GM18867 (cell line): ENCODE results near the gene CNNM3.
"Not testable (repeated sequence)": the region's sequence is repeated elsewhere in the genome, so short reads cannot be mapped to it uniquely, and the experiment has no call there.

Experiments used
- ATAC-seq: cut with Tn5 transposase; IDR thresholded peaks from one replicate; pipeline ENCODE4 v1.9.1; 2021; ENCODE audit warnings: mild to moderate bottlenecking, moderate library complexity; ENCODE audit not compliant: unreplicated experiment

CNNM3 gene

DNA sequence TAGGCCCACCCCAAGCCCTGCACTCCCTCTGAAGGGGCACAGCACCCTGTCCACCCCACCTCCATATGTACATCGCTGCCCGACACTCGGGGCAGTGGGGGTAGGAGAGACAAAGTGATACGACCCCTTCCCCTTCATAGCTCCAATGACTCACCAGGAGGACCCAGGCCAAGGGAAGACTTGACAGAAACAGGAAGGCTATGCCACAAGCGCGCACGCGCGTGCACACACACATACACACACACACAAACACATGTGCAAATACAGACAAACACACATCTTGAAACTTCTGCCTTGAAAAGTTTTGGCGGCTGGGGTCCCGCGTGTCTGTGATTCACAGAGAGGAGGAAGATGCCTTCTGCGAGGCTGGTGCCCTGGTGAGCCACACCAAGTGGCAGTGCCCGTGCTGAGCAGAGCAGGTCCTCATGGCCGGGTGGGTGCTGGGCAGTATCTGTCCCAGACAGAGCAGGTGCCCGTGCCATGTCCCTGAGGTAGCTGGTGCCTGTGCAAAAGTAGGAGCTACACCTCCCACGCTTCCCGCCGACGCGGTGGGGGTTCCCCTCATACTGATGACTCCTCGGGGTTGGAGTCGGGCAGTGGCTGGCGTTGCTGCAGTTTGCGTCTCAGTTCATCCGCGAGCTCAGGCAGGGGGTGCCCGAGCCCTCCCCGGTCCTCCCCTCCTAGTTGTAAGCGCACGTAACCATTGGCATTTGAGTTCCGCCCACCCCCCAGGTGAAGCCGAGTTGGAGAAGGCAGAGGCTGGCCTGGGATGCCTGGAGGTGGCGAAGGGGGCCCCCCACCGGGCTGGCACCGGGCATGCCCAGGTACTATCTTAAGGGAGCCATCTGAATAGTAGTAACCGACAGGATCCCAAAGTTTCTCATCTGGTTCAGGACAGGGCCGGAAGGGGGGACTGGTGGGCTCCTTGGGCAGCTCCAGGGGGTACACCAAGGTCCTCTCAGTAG is 44.3 kb downstream of the CNNM3 start:
- no peak for ATAC-seq

- no peak for ATAC-seq
Observed at GRCh38 chr2:96861074-96861473, 45.0 kb downstream of the CNNM3 start.

DNA sequence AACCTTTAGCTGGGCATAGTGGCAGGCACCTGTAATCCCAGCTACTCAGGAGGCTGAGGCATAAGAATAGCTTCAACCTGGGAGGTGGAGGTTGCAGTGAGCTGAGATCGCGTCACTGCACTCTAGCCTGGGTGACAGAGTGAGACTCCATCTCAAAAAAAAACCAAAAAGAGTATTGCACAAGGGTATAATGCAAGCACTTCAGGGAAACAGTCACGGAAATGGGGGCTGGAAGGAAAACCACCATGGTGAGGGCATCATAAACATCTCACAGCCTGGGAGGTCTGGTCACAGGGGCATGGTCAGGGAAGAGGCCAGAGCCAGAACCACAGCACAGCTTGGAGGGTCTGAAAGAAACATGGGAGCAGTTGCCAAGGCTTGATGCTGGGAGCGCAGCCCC is 47.0 kb downstream of the CNNM3 start:
- not testable (repeated sequence) for ATAC-seq

GRCh38 chr2:96863575-96864342 is 47.7 kb downstream of the CNNM3 start:
- no peak for ATAC-seq

DNA sequence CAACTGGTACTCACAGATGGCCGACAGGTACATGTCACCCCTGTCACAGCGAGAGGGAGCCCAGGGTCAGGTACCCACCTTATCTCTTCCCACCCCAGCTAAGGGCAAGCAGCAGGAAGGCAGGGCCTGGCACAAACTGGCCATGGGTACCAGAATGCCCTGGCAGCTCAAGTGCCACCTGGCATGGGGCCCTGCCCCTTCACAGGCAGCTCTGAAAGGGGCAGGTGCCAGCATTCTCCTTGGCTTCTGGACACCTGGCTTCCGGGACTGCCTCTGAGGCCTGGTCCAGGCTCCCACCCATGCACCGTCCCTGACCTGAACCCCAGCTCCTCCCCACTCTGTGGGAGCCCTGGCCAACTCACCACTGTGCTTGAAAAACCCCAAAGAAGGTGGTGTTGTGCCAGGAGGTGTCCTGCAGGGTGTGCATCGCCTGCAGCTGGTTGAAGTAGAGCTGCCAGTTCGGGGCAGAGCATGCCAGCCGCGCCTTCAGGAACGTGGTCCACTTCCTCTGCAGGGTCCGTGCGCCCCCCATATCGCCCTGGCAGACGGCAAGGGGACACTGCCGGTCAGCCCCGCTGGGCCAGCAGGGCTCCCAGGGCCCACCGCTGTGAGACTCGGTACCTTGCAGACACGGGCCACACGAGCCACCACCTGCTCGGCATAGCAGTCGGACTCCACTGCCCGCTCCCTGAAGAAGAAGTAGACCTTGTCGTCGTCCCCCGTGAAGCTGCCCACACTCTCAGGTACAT is 48.4 kb downstream of the CNNM3 start:
- no peak for ATAC-seq

- no peak for ATAC-seq
Observed at GRCh38 chr2:96865654-96866053, 49.6 kb downstream of the CNNM3 start.

DNA sequence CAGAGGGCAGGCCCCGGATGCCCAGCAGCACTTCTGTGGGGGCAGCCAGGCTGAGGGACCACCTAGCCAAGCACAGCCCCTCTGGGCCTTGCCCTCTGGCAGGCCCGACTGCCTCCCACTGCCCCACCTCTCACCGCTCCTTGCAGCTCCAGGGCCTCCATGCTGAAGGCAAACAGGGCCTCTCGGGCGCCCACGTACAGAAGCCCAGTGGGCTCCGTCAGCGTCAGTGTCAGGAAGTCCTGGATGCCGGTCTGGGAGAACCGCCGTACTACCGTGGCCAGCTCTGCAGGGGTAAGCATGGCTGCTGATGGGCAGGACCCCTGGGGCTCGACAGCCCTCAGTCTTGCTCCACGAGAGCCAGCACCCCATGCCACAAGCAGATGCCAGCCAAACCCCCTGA is 50.1 kb downstream of the CNNM3 start:
- ATAC-seq: no peak

DNA sequence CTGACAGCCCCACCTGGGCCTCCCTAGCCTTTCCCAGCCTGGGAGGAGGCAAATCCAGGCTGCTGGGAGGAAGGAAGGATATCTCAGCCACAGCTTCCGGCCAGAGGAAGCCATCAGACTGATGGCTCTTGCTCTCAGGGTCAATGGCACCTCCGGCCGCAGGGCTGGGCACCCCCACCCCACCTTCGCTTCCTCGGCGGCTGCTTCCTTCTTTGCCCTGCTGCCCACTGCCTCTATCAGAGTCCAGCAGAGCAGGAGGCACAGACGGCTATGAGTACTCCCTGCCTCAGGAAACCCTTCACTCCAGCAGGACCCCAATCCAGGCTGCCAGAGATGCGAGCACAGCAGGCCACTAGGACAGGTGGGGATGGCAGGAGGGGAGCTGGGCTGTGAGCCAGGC is 50.5 kb downstream of the CNNM3 start:
- no peak for ATAC-seq

DNA sequence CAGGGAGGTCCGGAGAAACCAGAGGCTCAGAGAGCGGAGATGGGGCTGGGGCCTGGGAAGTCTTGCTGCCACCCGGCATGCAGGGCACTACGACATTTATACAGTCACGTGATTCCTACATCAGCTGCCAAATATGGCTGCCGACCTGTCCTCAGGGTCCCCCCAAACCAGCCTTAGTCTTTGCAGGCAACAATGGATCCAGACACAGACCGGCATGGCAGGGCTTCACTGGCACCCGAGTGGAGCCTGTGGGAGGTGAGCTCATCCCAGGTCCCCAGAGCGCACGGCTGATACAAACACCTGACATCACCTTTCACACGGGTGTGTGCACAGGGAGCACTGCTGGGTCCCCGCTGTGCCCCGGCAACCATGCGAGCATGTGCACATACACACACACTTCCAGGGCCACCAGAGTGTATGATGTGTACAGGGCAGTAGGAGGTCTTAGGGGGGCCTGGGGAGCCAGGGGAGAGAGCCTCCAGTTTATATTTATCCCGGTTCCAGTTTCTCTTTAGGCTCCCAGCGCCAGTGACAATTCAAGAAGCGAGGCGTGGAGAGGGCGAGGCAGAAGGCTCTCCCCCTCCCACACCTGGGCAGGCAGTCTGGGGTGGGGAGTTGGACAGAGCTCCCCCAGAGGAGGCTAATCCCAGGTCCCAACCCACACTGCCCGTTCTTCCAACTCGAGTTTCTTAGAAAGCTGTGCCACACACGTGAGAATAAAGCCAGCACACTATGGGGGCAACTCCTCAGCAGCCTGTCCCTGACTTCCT is 51.1 kb downstream of the CNNM3 start:
- no peak for ATAC-seq

DNA sequence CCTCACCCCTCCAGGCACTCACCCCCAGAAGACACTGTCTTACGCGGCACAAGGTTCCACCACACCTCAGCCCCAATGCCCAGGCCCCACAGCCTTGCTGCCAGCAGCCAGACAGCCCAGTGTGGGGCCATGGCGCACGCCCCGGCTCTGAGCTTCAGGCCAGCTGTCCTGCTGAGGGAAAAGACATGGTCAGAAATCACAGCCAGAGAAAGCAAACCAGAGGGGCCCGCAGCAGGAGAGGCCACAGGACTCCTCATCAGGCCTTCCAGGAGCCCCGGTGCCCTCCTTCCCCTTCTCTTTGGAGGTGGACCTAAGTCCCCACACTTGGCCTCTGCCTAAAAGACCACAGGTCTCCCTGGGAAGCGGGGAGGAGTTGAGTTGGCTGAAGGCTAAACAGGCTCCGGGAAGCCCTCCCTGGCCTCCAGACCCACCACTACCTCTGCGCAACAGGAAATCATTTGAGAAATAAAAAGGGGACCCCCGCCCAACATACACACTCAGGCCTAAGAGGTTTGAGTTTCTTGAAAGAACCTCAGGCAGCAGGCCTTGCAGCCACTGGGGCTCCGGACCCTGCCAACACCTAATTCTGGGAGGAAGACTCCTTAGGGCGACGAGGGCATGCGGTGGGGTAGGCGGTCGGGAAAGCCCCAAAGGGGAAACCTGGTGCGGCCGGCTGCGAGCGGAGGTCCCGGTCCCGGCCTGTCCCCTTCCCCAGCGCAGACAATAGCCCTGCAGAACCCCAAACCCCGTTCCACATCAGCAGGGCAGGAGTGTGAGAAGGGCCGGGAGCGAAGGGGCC is 51.9 kb downstream of the CNNM3 start:
- ATAC-seq: no peak

DNA sequence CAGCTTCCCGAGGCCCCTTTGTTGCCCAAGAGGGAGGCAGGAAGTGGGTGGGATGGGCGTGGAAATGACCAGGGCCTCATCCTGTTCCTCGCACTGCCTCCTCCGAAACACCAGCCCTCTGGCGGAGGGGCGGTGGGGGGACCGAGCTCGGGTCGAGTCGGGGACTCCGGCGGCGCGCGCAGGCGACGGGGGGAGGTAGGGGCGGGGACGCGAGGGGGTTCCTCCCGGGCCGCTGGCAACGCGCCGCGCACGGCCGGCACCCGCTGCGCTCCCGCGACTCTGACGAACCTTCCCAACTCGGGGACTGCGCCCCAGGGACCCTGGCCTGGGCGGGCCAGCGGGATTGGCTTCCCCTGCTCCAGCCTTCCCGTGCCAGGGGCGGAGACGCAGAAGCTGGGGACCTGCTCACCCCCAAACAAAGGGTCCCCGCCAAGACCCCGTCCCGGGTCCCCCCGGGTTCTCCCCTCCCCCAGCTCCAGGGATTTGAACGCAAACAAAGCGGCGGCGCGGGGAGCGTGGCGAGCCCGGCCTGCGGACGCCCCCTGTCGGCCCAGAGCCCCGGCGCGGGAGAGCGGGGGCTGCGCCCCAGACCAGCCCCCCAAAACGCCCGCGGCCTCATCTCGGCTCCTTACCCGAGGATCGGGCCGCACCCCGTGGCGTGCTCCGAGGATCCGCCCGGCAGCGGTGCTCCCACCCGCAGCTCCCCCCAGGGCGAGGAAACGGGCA is 52.6 kb downstream of the CNNM3 start:
- ATAC-seq: peak; percentile 44

DNA sequence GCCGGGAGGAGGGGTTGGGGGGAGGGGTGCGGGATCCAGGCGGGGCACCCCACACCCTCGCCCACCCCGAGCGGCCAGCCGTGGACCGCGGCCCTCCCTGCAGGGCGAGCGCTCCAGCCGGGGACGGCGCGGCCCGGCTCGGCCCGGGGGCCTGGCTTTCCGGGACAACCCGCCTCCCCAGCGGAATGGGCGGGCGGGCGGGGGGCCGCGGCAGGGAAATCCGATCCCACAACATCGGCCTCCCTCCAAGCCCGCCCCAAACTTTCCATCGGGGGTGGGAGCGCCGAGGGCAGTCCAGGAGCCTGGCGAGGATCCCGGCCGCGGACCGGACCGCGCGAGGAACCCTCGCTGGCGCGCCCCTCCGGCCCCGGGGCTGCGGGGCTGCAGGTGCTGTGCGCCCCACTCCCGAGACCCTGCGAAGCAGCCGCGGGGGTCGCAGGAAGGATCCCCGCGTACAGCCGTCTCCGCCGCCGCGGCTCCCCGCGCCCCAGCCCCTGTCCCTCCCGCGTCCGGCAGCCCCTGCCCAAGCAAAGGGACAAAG is 53.3 kb downstream of the CNNM3 start:
- no peak for ATAC-seq

DNA sequence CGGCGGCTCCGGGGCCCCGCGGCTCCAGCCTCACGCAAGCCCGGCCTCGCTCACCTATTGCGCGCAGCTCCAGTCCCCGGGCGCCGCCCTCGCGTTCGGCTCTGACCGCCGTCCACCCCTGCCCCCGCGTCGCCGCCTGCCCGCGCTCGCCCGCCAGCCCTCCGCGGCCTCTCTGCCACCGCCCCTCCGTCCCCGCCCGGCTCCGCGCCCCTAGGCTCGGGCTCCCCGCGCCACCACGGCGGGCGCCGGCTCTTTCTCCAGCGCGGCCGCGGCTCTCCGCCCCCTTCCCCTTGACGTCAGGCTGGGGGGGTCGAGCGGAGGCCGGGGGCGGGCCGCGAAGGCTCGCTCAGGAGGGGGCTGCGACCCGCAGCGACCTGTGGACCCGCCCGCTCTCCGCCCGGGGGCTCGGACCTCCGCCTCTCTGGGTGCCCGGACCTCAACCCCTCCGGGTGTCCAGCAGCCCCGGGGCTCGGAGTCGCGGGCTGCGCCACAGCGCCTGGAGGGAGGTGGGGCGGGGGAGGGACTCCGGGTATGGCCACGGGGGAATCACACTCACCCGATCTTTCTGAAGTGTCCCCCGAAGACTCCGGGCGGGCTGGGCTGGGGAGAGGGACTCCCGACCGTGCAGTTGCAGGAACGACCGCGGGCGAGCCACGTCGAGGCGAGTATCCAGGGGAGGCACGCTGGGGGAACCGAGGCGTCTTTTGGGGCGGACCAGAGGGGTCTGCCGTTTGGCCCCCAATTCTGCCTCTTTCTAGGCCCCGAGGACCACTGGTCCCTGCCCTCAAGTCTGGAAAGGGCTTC is 54.0 kb downstream of the CNNM3 start, which contains the start of gene SEMA4C:
Gene SEMA4C, minus strand, starts transcription at position 259 of the 804 bp plus-strand sequence. CDS start 2,194 bp downstream, outside the sequence.
- ATAC-seq: no peak

- ATAC-seq: no peak
Observed at GRCh38 chr2:96870626-96871255, 54.7 kb downstream of the CNNM3 start.

- ATAC-seq: no peak
Observed at GRCh38 chr2:96872591-96873349, 56.7 kb downstream of the CNNM3 start.

DNA sequence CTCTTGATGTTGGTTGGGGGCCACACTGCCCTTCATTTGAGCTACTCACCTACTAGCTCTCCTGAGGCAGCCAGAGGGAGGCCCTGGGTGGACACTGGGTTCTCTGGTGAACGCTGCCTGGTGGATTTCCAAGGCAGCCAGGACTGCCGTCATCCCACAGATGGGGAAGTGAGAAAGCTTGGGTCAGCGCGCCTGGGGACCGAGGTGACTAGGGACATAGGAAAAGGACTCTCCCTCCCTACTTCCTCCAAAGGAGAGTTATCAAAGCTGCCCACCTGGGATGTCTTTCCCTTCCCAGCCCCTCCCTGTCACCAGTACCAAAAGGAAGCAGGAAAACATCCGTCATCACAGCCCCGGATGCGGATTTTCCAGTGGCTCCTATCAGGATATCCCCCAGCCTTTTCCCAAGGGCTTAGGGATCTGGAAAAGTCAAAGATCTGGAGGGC is 57.6 kb downstream of the CNNM3 start:
- ATAC-seq: no peak
